HL-60 (cell line): Measurements from ENCODE around the gene PDE8A.

Source experiments
- DNase-seq, 2 experiments: peaks; one replicate each; pipeline ENCODE4 v3.0.0-alpha.2; 2010 to 2020; ENCODE audit warnings: low read depth in 1 of 2, low spot score in 1 of 2
- H3K27ac ChIP-seq: fragments of 250-450 bp; sonication (Bioruptor Pico); replicated peaks from 2 replicates; pipeline ENCODE4 v1.5.1; 2020; ENCODE audit warnings: mild to moderate bottlenecking, moderate library complexity
- H3K27me3 ChIP-seq: fragments of 250-450 bp; sonication (Bioruptor Pico); 2 replicates; pipeline ENCODE4 v1.5.1; 2021; ENCODE audit warnings: mild to moderate bottlenecking, moderate library complexity; ENCODE audit not compliant: insufficient read depth, poor library complexity, severe bottlenecking
- H3K4me3 ChIP-seq: replicated peaks from 2 replicates; pipeline ENCODE4 v1.5.1; 2011; ENCODE audit warnings: mild to moderate bottlenecking, control low read depth, low read length; ENCODE audit not compliant: insufficient read depth
- GABPA ChIP-seq: IDR thresholded peaks from 2 replicates; pipeline ENCODE4 v1.6.1; 2012; ENCODE audit warnings: low read depth
- POLR2AphosphoS5 ChIP-seq: IDR thresholded peaks from 2 replicates; pipeline ENCODE4 v1.6.1; 2012; ENCODE audit warnings: low read depth
- SPI1 ChIP-seq: IDR thresholded peaks from 2 replicates; pipeline ENCODE4 v1.6.1; 2012; ENCODE audit warnings: low read depth, mild to moderate bottlenecking, borderline replicate concordance
- TF ChIP-seq, protein P1 (sequence below): IDR thresholded peaks from one replicate; pipeline ENCODE4 v1.5.1; 2011; ENCODE audit warnings: low read length, control low read depth, inconsistent platforms; ENCODE audit not compliant: insufficient read depth
- TF ChIP-seq, protein P2 (sequence below): IDR thresholded peaks from 2 replicates; pipeline ENCODE4 v1.6.1; 2012; ENCODE audit warnings: low read depth; ENCODE audit not compliant: insufficient replicate concordance

Gene PDE8A

DNA sequence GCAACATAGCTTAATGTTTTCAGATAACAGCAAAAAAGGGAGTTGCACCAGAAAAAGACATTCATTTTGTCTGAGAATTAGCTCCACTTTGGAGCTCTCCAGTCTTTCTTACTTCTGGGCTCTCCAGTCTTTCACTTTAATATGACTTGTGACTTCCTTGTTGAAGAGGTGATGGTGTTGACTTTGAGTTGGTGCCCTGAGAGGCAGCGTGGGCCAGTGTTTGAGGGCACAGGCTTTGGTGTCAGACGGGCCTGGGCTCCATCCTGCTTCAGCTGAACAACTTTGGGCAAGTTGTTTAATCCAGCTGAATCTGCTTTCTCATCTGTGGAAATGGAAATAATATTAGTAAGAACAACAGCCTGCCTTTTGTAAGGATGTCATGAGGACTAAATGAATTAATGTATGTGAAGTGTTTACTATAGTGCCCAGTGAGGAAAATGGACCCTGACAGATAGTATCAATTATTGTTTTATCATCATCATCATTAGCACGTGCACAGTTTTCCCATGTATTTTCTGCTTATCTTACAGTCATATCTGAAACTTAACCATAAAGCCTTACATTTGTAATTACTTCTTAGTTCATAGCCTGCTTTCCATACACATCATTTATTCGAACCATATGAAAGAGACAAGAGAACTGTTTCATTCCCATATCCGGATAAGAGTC lies 108.4 kb downstream of the PDE8A start:
- TF ChIP-seq SPI1 (no peak), POLR2AphosphoS5 (no peak), GABPA (no peak)
- TF ChIP-seq, protein P1, sequence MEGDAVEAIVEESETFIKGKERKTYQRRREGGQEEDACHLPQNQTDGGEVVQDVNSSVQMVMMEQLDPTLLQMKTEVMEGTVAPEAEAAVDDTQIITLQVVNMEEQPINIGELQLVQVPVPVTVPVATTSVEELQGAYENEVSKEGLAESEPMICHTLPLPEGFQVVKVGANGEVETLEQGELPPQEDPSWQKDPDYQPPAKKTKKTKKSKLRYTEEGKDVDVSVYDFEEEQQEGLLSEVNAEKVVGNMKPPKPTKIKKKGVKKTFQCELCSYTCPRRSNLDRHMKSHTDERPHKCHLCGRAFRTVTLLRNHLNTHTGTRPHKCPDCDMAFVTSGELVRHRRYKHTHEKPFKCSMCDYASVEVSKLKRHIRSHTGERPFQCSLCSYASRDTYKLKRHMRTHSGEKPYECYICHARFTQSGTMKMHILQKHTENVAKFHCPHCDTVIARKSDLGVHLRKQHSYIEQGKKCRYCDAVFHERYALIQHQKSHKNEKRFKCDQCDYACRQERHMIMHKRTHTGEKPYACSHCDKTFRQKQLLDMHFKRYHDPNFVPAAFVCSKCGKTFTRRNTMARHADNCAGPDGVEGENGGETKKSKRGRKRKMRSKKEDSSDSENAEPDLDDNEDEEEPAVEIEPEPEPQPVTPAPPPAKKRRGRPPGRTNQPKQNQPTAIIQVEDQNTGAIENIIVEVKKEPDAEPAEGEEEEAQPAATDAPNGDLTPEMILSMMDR: no peak
- TF ChIP-seq, protein P2, sequence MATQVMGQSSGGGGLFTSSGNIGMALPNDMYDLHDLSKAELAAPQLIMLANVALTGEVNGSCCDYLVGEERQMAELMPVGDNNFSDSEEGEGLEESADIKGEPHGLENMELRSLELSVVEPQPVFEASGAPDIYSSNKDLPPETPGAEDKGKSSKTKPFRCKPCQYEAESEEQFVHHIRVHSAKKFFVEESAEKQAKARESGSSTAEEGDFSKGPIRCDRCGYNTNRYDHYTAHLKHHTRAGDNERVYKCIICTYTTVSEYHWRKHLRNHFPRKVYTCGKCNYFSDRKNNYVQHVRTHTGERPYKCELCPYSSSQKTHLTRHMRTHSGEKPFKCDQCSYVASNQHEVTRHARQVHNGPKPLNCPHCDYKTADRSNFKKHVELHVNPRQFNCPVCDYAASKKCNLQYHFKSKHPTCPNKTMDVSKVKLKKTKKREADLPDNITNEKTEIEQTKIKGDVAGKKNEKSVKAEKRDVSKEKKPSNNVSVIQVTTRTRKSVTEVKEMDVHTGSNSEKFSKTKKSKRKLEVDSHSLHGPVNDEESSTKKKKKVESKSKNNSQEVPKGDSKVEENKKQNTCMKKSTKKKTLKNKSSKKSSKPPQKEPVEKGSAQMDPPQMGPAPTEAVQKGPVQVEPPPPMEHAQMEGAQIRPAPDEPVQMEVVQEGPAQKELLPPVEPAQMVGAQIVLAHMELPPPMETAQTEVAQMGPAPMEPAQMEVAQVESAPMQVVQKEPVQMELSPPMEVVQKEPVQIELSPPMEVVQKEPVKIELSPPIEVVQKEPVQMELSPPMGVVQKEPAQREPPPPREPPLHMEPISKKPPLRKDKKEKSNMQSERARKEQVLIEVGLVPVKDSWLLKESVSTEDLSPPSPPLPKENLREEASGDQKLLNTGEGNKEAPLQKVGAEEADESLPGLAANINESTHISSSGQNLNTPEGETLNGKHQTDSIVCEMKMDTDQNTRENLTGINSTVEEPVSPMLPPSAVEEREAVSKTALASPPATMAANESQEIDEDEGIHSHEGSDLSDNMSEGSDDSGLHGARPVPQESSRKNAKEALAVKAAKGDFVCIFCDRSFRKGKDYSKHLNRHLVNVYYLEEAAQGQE: no peak
- H3K27ac ChIP-seq: no peak overlapping the region
- H3K4me3 ChIP-seq: no peak overlapping the region
- DNase-seq: no peak
- no peaks in the 10 kb centered on the region for H3K27me3 ChIP-seq

GRCh38 chr15:85091990-85092389 lies 110.3 kb downstream of the PDE8A start:
- H3K27me3 ChIP-seq: no peaks in the 10 kb centered on the region
- DNase-seq: no peak
- H3K4me3 ChIP-seq: no peak overlapping the region

DNA sequence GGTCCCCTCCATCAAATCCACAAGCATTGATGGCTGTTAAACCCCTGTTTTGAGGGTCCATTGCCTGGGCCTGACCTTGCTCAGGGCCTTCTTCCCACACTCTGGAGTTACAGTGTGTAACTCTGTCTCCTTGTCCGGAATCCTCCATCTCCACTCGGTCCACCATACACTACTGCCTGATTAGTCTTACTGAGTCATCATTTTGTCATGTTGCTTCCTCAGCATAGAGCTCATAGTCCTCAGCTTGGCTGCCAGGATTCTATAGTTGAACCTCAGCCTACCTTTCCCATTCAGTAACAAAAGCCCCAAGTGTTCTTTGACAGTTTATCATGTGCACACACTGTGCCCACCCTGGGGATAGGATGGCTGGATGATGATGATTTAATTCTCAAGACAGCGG lies 113.0 kb downstream of the PDE8A start:
- H3K4me3 ChIP-seq: no peak overlapping the region
- no peak overlapping the region for H3K27ac ChIP-seq
- no peak for TF ChIP-seq POLR2AphosphoS5
- TF ChIP-seq, protein P2: no peak
- TF ChIP-seq, protein P1: no peak
- no peak for TF ChIP-seq SPI1
- no peak for TF ChIP-seq GABPA
- DNase-seq: no peak
- H3K27me3 ChIP-seq: no peaks in the 10 kb centered on the region

More at GRCh38 chr15:85091990-85092389, 110.3 kb downstream of the PDE8A start:
- TF ChIP-seq, protein P1: no peak
- TF ChIP-seq SPI1 (no peak), GABPA (no peak), POLR2AphosphoS5 (no peak)
- TF ChIP-seq, protein P2: no peak
- H3K27ac ChIP-seq: no peak overlapping the region
